Smooth muscle cell (in vitro differentiated cells): ENCODE data around the gene NFIA. TPM values are rescaled to one million over a fixed set of nuclear protein-coding genes. Genes with fewer than 3 reads are reported as not detected.

Experiments
- DNase-seq: peaks from one replicate; lab custom pipeline; 2025; ENCODE audit not compliant: unreplicated experiment; lab: John Stamatoyannopoulos, UW
- H2AFZ ChIP-seq: fragments of 200-600 bp; sonication (generic); 2 replicates; pipeline ENCODE4 v1.6.0; 2016; ENCODE audit warnings: antibody characterized with exemption, low read depth, mild to moderate bottlenecking
- H3F3A ChIP-seq: fragments of 200-600 bp; sonication (generic); 2 replicates; pipeline ENCODE4 v1.6.0; 2017; ENCODE audit warnings: antibody characterized with exemption, low read depth
- H3K27ac ChIP-seq: fragments of 200-600 bp; sonication (generic); 2 replicates; pipeline ENCODE4 v1.5.1; 2016; ENCODE audit warnings: low read depth, mild to moderate bottlenecking
- H3K27me3 ChIP-seq: fragments of 200-600 bp; sonication (generic); 2 replicates; pipeline ENCODE4 v1.6.1; 2016; ENCODE audit warnings: low read depth, mild to moderate bottlenecking
- H3K36me3 ChIP-seq: fragments of 200-600 bp; sonication (generic); 2 replicates; pipeline ENCODE4 v1.5.1; 2016; ENCODE audit warnings: low read depth
- H3K4me1 ChIP-seq: fragments of 200-600 bp; sonication (generic); 2 replicates; pipeline ENCODE4 v1.5.1; 2016; ENCODE audit warnings: low read depth
- H3K4me2 ChIP-seq: fragments of 200-600 bp; sonication (generic); 2 replicates; pipeline ENCODE4 v1.6.0; 2016; ENCODE audit warnings: mild to moderate bottlenecking
- H3K4me3 ChIP-seq: fragments of 200-600 bp; sonication (generic); 2 replicates; pipeline ENCODE4 v1.5.1; 2016; ENCODE audit warnings: mild to moderate bottlenecking
- H3K79me2 ChIP-seq: fragments of 200-600 bp; sonication (generic); 2 replicates; pipeline ENCODE4 v1.6.0; 2016; ENCODE audit warnings: low read depth, mild to moderate bottlenecking
- H3K9ac ChIP-seq: fragments of 200-600 bp; sonication (generic); 2 replicates; pipeline ENCODE4 v1.6.0; 2016; ENCODE audit warnings: low read depth
- H3K9me3 ChIP-seq: fragments of 200-600 bp; sonication (generic); replicated peaks from 2 replicates; pipeline ENCODE4 v1.5.1; 2016; ENCODE audit warnings: low read depth
- H4K20me1 ChIP-seq: fragments of 200-600 bp; sonication (generic); 2 replicates; pipeline ENCODE4 v1.6.0; 2016; ENCODE audit warnings: low read depth
- WGBS: methylation state at CpG from one replicate; pipeline ENCODE4 v1.1.7; 2016; ENCODE audit warnings: low lambda C conversion rate; 5-methylcytosine and 5-hydroxymethylcytosine counted together
- polyA plus RNA-seq: library from polyadenylated mRNA; unstranded; fragments of >200 nt; fragmentation: Nextera tagmentation; extraction: Ambion mirVana; gene quantifications from 2 replicates; pipeline ENCODE4 v1.2.1, GENCODE V29; 2016
- total RNA-seq: library from RNA; depleted of rRNA; stranded (reverse); fragments of >200 nt; gene quantifications from 2 replicates; pipeline ENCODE4 v1.2.3, GENCODE V29; 2014
- TF ChIP-seq, protein P1 (sequence below): fragments of 200-600 bp; sonication (generic); IDR thresholded peaks from 2 replicates; pipeline ENCODE4 v1.5.1; 2017; ENCODE audit warnings: borderline replicate concordance, mild to moderate bottlenecking, antibody characterized with exemption; ENCODE audit not compliant: insufficient read depth, poor library complexity, severe bottlenecking

Gene NFIA
- total and polyA plus RNA-seq, 2 experiments from 2014 or later: 5.0 to 6.2 TPM

GRCh38 chr1:61344696-61345095 lies 262.3 kb downstream of the NFIA start:
- WGBS: 76% methylated on average over 2 of the region's 2 CpGs
- TF ChIP-seq, protein P1, sequence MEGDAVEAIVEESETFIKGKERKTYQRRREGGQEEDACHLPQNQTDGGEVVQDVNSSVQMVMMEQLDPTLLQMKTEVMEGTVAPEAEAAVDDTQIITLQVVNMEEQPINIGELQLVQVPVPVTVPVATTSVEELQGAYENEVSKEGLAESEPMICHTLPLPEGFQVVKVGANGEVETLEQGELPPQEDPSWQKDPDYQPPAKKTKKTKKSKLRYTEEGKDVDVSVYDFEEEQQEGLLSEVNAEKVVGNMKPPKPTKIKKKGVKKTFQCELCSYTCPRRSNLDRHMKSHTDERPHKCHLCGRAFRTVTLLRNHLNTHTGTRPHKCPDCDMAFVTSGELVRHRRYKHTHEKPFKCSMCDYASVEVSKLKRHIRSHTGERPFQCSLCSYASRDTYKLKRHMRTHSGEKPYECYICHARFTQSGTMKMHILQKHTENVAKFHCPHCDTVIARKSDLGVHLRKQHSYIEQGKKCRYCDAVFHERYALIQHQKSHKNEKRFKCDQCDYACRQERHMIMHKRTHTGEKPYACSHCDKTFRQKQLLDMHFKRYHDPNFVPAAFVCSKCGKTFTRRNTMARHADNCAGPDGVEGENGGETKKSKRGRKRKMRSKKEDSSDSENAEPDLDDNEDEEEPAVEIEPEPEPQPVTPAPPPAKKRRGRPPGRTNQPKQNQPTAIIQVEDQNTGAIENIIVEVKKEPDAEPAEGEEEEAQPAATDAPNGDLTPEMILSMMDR: no peak

GRCh38 chr1:61348025-61348665 lies 265.8 kb downstream of the NFIA start:
- Histone ChIP-seq H3K36me3 (no peaks in the 10 kb centered on the region), H3K4me2 (no peak overlapping the region), H3K9ac (no peak overlapping the region), H4K20me1 (no peaks in the 10 kb centered on the region), H2AFZ (no peak overlapping the region), H3K27me3 (no peaks in the 10 kb centered on the region), H3K79me2 (no peaks in the 10 kb centered on the region), H3F3A (no peaks in the 10 kb centered on the region), H3K4me3 (no peak overlapping the region), H3K9me3 (no peaks in the 10 kb centered on the region), H3K27ac (no peak overlapping the region), H3K4me1 (no peaks in the 10 kb centered on the region)
- DNase-seq: no peak
- WGBS: 80% methylated on average over 3 of the region's 3 CpGs
- TF ChIP-seq, protein P1: no peak

More at GRCh38 chr1:61344696-61345095, 262.3 kb downstream of the NFIA start:
- Histone ChIP-seq H4K20me1 (no peaks in the 10 kb centered on the region), H3K4me2 (no peak overlapping the region), H3K4me1 (no peaks in the 10 kb centered on the region), H3K9me3 (no peaks in the 10 kb centered on the region), H3K27me3 (no peaks in the 10 kb centered on the region), H3F3A (no peaks in the 10 kb centered on the region), H2AFZ (no peak overlapping the region), H3K79me2 (no peaks in the 10 kb centered on the region), H3K27ac (no peak overlapping the region), H3K36me3 (no peaks in the 10 kb centered on the region), H3K4me3 (no peak overlapping the region), H3K9ac (no peak overlapping the region)
- no peak for DNase-seq

DNA sequence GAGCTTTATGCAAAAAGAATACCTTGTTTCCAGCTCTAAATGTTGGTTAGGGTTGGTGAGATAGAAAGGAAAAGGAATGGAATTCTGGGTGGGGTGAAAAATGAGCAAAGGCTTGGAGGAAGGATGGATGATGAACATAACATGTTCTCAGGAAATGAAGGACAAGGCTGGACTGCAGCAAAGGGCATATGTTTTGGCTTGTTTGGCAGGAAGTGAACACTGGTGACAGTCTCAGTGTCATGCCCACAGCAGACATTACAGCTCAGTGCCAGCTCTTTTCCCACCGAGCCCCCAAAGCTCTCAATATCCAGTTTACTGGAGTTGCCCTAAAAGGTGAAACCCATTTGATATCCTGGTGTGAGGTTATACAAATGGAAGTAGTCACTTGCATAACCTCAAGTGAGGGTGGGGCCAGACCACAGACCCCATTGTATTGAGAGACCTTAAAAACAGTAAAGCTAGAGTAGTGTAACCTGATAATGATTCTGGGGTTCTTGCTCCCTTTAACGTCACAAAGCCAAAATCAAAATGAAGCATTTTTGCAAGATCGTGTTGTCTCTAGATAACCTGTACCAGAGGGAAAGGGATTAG lies 270.6 kb downstream of the NFIA start:
- no peak overlapping the region for H3K9ac ChIP-seq
- 63% methylated on average over 3 of the region's 3 CpGs for WGBS
- no peak overlapping the region for H3K4me3 ChIP-seq
- H3K9me3 ChIP-seq: no peaks in the 10 kb centered on the region
- H3K79me2 ChIP-seq: no peaks in the 10 kb centered on the region
- no peaks in the 10 kb centered on the region for H3K36me3 ChIP-seq
- no peak overlapping the region for H3K27ac ChIP-seq
- H4K20me1 ChIP-seq: no peaks in the 10 kb centered on the region
- no peak for DNase-seq
- H3K4me2 ChIP-seq: no peak overlapping the region
- no peak overlapping the region for H2AFZ ChIP-seq
- no peaks in the 10 kb centered on the region for H3F3A ChIP-seq
- TF ChIP-seq, protein P1: no peak
- H3K27me3 ChIP-seq: no peaks in the 10 kb centered on the region
- H3K4me1 ChIP-seq: no peaks in the 10 kb centered on the region
